GM10847 (cell line): ENCODE data around the gene TNS3.

Source experiments
- POLR2A ChIP-seq: IDR thresholded peaks from 2 replicates; pipeline ENCODE4 v1.6.1; 2011; ENCODE audit not compliant: insufficient read length; ENCODE audit errors: extremely low read depth

TNS3 gene

GRCh38 chr7:47587351-47587750 is 5.4 kb upstream of the TNS3 start:
- no peak for TF ChIP-seq POLR2A

DNA sequence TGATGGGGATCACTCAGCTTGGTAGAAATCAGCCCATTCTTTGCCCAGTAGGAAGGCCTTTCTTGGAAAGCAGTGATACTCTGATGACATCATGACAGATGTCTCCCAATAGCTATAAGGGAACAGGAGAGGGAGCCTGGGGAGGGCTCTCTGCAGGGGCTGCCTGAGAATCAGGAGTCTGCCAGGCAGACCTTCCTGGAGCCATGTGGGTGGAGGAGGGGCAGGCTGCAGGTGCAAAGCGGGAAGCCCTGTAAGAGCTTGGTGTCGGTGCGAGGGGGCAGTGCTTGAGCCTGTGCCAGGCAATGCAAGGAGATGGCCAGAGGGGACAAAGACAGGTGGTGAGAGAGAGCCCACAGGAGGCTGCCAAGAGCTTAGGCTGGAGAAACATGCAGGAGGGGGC is 5.0 kb upstream of the TNS3 start:
- no peak for TF ChIP-seq POLR2A

- no peak for TF ChIP-seq POLR2A
Observed at GRCh38 chr7:47584536-47584895, 2.6 kb upstream of the TNS3 start.

- no peak for TF ChIP-seq POLR2A
Observed at GRCh38 chr7:47583739-47584535, 2.0 kb upstream of the TNS3 start.

DNA sequence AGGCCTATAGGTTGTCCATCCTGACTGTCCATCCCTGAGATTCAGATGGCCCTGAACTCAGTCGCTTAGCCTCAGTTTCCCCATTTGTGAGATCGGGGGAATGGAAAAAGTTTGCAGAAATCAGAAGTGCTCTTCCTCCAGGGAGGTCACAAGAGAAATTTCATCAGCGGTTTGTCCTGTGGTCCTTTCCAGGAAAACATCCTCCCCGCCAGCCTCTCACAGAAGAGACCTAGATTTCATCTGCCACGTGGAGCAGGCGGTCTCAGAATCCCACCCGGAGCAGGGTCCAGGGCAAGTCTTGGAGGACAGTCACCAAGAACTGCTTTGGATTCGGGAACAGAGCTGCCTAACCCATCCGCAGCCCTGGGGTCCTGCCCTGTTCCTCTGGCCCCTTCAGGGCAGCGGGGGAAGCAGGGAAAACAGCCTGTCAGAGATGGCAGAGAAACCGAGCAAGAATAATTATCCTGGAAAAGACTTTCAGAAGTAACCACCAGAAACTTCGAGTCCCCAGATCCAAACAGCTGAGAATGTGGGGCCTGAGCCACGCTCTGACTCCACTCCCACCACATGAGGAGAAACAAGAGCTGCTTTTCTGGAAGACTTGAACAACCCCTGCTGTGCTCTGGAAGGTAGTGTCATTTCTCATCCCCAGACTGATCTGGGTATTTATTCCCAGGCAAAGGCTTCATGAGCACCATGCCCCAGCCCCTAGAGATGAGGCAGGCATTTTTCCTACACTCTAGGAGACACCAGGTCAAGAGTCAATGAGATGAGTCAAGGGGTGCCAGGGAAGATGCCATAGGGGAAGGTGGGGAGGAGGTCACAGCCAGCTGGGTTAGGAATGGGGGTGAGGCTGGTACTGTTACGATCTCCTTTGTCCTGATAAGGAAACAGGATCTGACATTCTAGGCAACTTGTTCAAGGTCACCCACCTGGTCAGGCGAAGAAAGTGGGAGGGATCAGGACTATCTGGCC is 1.1 kb upstream of the TNS3 start:
- no peak for TF ChIP-seq POLR2A

DNA sequence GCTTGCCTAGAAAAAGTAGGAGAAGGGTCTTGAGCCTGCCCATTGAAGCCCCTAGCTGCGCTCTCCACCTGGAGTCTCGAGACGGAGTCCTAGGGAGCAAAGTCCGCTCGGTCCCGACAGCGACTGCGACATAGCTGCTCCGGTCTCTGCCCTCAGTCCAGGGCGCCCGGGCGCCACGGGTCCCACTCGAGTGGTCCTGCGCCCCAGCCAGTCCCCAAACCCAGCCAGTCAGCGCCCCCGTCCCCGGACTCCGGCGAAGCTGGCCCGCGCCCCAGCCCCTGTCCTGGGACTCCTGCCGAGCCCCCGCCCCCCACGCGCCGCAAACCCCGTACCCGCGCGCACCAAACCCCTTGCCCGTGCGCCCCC is 490 bp downstream of the TNS3 start:
- TF ChIP-seq POLR2A, result no peak

- TF ChIP-seq POLR2A, result no peak
Observed at GRCh38 chr7:47580811-47581331, 1.0 kb downstream of the TNS3 start.

GRCh38 chr7:47580175-47580706 is 1.7 kb downstream of the TNS3 start:
- no peak for TF ChIP-seq POLR2A

DNA sequence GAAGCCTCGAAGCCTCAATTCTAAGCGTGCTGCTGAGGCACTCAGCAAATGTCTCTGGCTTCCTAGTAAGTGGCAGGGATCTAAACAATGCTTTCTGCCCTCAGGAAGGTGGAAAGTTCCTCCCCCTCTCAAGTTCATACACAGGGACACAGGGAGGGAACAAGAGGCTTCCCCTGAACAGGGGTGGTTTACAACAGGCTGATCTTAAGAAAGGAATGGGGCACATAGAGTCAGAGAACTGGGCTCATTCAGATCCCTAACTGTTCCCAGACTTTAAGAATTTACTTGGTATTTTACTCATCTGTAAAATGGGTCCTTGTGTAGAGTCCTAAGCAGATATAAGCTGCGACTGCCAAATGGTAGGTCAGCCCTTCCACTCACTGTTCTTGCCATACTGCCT is 2.5 kb downstream of the TNS3 start:
- no peak for TF ChIP-seq POLR2A

GRCh38 chr7:47578579-47579270 is 3.2 kb downstream of the TNS3 start:
- no peak for TF ChIP-seq POLR2A

DNA sequence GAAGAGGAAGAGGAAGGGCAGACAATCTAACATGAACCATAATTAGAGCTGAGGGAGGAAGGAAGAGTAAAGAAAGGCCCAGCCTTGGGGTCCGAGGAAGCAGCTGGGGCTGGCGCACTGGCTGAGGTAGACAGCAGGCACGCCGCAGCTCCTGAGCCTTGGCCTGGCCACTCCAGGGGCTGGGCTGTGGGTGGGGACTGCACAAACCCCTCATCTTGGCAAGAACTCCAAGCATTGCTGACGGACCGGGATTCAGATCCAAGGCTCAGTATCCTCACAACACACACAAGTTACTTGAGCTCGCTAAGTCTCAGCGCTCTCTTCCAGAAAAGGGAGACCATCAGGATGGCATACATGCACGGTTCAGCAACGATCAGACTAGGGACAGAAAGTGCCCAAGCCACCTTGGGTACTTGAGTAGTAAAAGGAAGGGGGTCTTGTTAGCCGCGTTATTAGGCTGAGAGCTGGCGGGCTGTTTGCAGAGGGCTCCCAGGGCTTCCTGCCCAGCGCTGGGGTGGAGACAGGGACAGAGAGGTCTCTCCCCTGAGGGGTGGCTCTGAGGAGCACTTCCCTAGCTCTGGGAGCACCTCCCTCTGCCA is 4.5 kb downstream of the TNS3 start:
- TF ChIP-seq POLR2A, result no peak

DNA sequence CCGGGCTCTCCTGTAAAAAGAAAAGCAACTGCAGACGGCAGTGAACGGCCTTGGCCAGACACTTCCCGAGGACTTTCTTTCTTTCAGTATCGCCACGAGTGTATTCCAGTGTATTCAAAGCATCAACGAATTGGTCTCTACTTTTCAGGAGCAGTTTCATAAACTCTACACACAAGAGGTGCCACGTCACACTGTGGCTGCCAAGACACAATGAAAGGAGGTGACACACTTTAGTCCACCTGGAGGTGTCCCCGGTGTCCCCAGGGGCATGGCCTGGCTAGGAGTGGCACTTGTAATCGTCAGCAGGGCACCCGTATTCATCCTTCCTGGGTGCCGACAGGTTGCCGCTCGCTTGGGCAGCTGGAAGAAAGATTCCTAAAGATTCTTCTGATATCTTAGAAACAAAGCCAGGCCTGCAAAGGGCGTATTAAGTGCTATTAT is 5.0 kb downstream of the TNS3 start:
- TF ChIP-seq POLR2A, result no peak

- TF ChIP-seq POLR2A, result no peak
Observed at GRCh38 chr7:47576031-47576865, 5.7 kb downstream of the TNS3 start.
